HL-60 (cell line): ENCODE results near the gene SLC6A18.

Source experiments
- POLR2AphosphoS5 ChIP-seq: IDR thresholded peaks from 2 replicates; pipeline ENCODE4 v1.6.1; 2012; ENCODE audit warnings: low read depth
- TF ChIP-seq, protein P1 (sequence below): IDR thresholded peaks from one replicate; pipeline ENCODE4 v1.5.1; 2011; ENCODE audit warnings: low read length, control low read depth, inconsistent platforms; ENCODE audit not compliant: insufficient read depth
- TF ChIP-seq, protein P2 (sequence below): IDR thresholded peaks from 2 replicates; pipeline ENCODE4 v1.6.1; 2012; ENCODE audit warnings: low read depth; ENCODE audit not compliant: insufficient replicate concordance

DNA sequence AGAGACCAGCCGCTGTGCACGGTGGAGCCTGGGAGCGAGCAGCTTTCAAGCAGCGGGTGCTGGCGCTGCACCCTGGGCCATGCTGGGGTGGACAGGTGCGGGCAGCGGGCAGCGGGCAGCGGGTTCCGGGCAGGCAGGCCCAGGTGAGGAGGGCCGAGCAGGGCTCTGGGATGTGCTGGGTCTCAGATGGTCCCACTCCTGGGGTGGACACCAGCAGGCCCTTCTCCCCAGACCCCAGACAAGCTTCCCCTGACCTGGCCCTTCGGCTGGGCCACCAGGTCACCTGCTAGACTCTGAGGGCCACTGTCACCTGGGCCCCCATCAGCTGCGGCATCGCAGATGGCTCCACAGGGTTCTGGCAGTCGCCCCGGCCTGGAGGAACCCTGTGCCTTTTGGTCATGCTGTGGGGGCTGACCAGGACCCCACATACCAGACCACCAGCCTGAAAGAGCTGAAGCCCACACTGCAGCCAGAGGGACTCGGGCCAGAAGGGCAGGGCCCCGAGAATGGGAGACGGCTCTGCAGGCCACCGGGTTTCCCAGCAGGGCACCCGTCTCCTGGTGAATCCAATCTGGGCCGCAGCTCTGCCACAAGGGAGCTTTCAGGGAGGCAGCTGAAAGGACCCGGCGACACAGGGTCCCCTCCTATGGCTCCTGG lies 21.7 kb upstream of the SLC6A18 start:
- no peak for TF ChIP-seq POLR2AphosphoS5
- TF ChIP-seq, protein P1, sequence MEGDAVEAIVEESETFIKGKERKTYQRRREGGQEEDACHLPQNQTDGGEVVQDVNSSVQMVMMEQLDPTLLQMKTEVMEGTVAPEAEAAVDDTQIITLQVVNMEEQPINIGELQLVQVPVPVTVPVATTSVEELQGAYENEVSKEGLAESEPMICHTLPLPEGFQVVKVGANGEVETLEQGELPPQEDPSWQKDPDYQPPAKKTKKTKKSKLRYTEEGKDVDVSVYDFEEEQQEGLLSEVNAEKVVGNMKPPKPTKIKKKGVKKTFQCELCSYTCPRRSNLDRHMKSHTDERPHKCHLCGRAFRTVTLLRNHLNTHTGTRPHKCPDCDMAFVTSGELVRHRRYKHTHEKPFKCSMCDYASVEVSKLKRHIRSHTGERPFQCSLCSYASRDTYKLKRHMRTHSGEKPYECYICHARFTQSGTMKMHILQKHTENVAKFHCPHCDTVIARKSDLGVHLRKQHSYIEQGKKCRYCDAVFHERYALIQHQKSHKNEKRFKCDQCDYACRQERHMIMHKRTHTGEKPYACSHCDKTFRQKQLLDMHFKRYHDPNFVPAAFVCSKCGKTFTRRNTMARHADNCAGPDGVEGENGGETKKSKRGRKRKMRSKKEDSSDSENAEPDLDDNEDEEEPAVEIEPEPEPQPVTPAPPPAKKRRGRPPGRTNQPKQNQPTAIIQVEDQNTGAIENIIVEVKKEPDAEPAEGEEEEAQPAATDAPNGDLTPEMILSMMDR, result no peak
- TF ChIP-seq, protein P2, sequence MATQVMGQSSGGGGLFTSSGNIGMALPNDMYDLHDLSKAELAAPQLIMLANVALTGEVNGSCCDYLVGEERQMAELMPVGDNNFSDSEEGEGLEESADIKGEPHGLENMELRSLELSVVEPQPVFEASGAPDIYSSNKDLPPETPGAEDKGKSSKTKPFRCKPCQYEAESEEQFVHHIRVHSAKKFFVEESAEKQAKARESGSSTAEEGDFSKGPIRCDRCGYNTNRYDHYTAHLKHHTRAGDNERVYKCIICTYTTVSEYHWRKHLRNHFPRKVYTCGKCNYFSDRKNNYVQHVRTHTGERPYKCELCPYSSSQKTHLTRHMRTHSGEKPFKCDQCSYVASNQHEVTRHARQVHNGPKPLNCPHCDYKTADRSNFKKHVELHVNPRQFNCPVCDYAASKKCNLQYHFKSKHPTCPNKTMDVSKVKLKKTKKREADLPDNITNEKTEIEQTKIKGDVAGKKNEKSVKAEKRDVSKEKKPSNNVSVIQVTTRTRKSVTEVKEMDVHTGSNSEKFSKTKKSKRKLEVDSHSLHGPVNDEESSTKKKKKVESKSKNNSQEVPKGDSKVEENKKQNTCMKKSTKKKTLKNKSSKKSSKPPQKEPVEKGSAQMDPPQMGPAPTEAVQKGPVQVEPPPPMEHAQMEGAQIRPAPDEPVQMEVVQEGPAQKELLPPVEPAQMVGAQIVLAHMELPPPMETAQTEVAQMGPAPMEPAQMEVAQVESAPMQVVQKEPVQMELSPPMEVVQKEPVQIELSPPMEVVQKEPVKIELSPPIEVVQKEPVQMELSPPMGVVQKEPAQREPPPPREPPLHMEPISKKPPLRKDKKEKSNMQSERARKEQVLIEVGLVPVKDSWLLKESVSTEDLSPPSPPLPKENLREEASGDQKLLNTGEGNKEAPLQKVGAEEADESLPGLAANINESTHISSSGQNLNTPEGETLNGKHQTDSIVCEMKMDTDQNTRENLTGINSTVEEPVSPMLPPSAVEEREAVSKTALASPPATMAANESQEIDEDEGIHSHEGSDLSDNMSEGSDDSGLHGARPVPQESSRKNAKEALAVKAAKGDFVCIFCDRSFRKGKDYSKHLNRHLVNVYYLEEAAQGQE, result no peak
